Adrenal gland (tissue), 12 donors: ENCODE measurements around the gene C9orf78. TPM values are rescaled to one million over a fixed set of nuclear protein-coding genes. Genes with fewer than 3 reads are reported as not detected.

Experiments used
- DNase-seq, 7 donors: peaks; one replicate each; pipeline ENCODE4 v3.0.0-alpha.2; 2019 to 2020
- H3K27ac ChIP-seq, 5 donors: fragments of 200-600 bp; sonication (generic) in 4 of 5; 1 replicate in 3 of 5; 2 replicates in 2 of 5; pipeline versions ENCODE4 v1.5.1 to v1.8.0; 2016 to 2020; ENCODE audit warnings: mild to moderate bottlenecking in 1 of 5
- H3K27me3 ChIP-seq: fragments of 200-600 bp; 2 replicates; pipeline ENCODE4 v1.8.0; 2021
- H3K36me3 ChIP-seq, 2 donors: fragments of 200-600 bp; replicated peaks in 1 of 2; 1 replicate in 1 of 2; 2 replicates in 1 of 2; pipeline versions ENCODE4 v1.5.1 to v1.8.0; 2018 to 2022
- H3K4me1 ChIP-seq, 2 donors: fragments of 200-600 bp; replicated peaks in 1 of 2; 1 replicate in 1 of 2; 2 replicates in 1 of 2; pipeline versions ENCODE4 v1.5.1 to v1.8.0; 2018 to 2021
- H3K4me3 ChIP-seq, 4 donors: fragments of 200-600 bp; sonication (generic) in 3 of 4; one replicate each; pipeline ENCODE4 v1.5.1; 2016 to 2018
- H3K9me3 ChIP-seq, 3 donors: fragments of 200-600 bp; sonication (generic) in 1 of 3; replicated peaks in 1 of 3; 1 replicate in 2 of 3; 2 replicates in 1 of 3; pipeline versions ENCODE4 v1.5.1 to v1.8.0; 2016 to 2021
- CTCF ChIP-seq, 6 experiments: fragments of 450-650 bp in 4 of 6; fragments of 200-600 bp in 2 of 6; sonication (generic) in 1 of 6; IDR thresholded peaks; 1 replicate in 5 of 6; 2 replicates in 1 of 6; pipeline versions ENCODE4 v1.5.1 to v1.8.0; 2016 to 2021; ENCODE audit warnings: antibody characterized with exemption in 6 of 6, mild to moderate bottlenecking in 2 of 6, moderate library complexity in 1 of 6
- POLR2A ChIP-seq, 2 donors: fragments of 450-650 bp; IDR thresholded peaks; one replicate each; pipeline ENCODE4 v1.6.1; 2017; ENCODE audit warnings: antibody characterized with exemption in 2 of 2, mild to moderate bottlenecking in 2 of 2, moderate library complexity in 1 of 2
- WGBS, 4 donors: extraction: QIAGEN DNeasy Blood & Tissue Kit in 2 of 4; methylation state at CpG; one replicate each; pipeline versions ENCODE4 v1.1.5 to v1.1.7; 2013 to 2017; 5-methylcytosine and 5-hydroxymethylcytosine counted together
- intact Hi-C, 2 donors: fragments of 100-400 bp; cut with DNase I; formaldehyde crosslinking; loops; one replicate each; pipeline versions ENCODE4 v1.14.1 to v1.15.0; 2022 to 2023
- polyA plus RNA-seq, 3 donors: library from polyadenylated mRNA; stranded (reverse); fragments of 200-250 nt in 2 of 3; fragments of 350-450 nt in 1 of 3; fragmentation: Illumina TruSeq in 1 of 3; extraction: RNeasy Lipid Tissue Mini Kit (QIAGEN cat#74804) in 1 of 3; gene quantifications; one replicate each; pipeline ENCODE4 v1.2.3, GENCODE V29; 2013 to 2014
- total RNA-seq, 9 donors: library from RNA; depleted of rRNA in 4 of 9; stranded (reverse); fragments of >200 nt in 4 of 9; fragments of 120-200 nt in 1 of 9; fragmentation: NEBNext Ultra II Directional in 1 of 9; extraction: Animal tissue kit (Norgen Biotek cat#: 25700) in 1 of 9; gene quantifications; one replicate each; pipeline versions ENCODE4 v1.1.0 to v1.2.4, GENCODE V29; 2013 to 2023
- donor health status: healthy with polysubstance abuse.
- donor health status: Bipolar disorder and iron deficiency.
- donor health status: DM: yes; HTN: yes; CAD: no.
- donor health status: DM: no; HTN: no; CAD: no.
- donor health status: DM: no; HTN: no; CAD: no.
- donor health status: DM: yes; HTN: yes; CAD: no.

Gene C9orf78
- total and polyA plus RNA-seq, 12 donors, result 35.6 to 116 (median 43.2) TPM

- no peak for TF ChIP-seq POLR2A (IDR thresholded peaks at IDR 0.05)
- Histone ChIP-seq H3K4me3 (no peak overlapping the region), H3K27ac (no peak overlapping the region), H3K9me3 (no peaks in the 10 kb centered on the region), H3K4me1 (no peaks in the 10 kb centered on the region), H3K27me3 (no peaks in the 10 kb centered on the region), H3K36me3 (peaks cover 0 to 38% of the 10 kb centered on the region in 2 donors)
- intact Hi-C loops, result no loop called here
- 89 to 94% (median 91%) methylated on average over 9 to 24 of the region's 24 CpGs for WGBS, 4 donors
- DNase-seq, result no peak
Observed at GRCh38 chr9:129869585-129870501, 34.8 kb upstream of the C9orf78 start.

DNA sequence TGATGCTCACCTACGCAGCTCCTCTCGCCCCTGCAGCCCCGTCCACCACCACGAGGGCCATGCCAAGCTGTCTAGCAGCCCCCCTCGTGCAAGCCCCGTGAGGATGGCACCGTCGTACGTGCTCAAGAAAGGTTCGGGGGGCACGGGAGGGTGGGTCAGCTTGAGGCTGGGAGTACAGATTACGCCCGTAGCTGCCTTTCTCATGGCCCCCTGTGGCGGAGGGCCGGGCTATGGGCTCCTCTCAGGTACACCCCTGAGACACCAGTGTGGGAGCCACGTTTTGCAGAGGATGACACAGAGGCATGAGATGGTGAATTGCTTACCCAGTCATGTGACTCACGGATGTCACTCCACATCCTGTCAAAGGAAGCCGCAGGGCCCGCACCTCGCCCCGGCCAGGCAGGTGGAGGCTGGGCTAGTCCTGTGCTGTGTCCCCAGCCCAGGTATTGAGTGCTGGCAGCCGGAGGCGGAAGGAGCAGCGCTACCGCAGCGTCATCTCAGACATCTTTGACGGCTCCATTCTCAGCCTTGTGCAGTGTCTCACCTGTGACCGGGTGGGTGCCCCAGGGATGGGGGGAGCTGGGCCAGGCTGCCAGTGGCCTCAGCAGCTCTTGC lies 33.9 kb upstream of the C9orf78 start:
- intact Hi-C loops, result no loop called here
- Histone ChIP-seq H3K36me3 (peaks cover 0 to 30% of the 10 kb centered on the region in 2 donors), H3K4me1 (no peaks in the 10 kb centered on the region), H3K27me3 (no peaks in the 10 kb centered on the region), H3K27ac (no peak overlapping the region), H3K9me3 (no peaks in the 10 kb centered on the region), H3K4me3 (no peak overlapping the region)
- WGBS, 4 donors, result 84 to 95% (median 89%) methylated on average over 10 to 28 of the region's 28 CpGs
- DNase-seq, result peak in 1 of 7 donors; percentile 38
- TF ChIP-seq CTCF (IDR thresholded peaks at IDR 0.05) (no peak), POLR2A (IDR thresholded peaks at IDR 0.05) (no peak)

DNA sequence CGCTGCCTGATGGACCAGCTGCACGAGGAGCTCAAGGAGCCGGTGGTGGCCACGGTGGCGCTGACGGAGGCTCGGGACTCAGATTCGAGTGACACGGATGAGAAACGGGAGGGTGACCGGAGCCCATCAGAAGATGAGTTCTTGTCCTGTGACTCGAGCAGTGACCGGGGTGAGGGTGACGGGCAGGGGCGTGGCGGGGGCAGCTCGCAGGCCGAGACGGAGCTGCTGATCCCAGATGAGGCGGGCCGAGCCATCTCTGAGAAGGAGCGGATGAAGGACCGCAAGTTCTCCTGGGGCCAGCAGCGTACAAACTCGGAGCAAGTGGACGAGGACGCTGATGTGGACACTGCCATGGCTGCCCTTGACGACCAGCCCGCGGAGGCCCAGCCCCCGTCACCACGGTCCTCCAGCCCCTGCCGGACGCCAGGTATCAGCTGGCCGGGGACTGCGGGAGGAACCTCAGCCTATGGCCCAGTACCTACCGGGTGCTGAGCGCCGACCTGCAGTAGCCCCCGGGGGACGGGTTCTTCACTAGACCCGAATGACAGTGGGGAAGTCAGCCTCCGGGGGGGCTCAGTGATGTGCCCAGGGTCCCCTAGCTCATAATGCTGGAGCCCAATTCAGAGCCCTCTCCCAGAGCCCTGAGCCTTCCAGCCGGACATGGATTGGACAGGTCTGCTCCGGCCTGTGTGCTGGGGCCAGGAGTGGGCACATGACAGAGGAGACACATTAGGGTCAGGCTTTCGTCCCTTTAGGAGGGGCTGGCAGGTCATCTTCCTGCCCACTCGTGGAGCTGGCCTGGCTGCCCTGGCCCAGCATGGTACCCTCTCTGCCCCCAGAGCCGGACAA lies 33.2 kb upstream of the C9orf78 start:
- Histone ChIP-seq H3K4me3 (no peak overlapping the region), H3K4me1 (no peaks in the 10 kb centered on the region), H3K36me3 (peaks cover 0 to 27% of the 10 kb centered on the region in 2 donors), H3K9me3 (no peaks in the 10 kb centered on the region), H3K27ac (no peak overlapping the region), H3K27me3 (no peaks in the 10 kb centered on the region)
- WGBS, 4 donors, result 88 to 97% (median 90%) methylated on average over 22 to 48 of the region's 48 CpGs
- no peak for DNase-seq
- intact Hi-C loops, result no loop called here
- TF ChIP-seq CTCF (IDR thresholded peaks at IDR 0.05) (no peak), POLR2A (IDR thresholded peaks at IDR 0.05) (no peak)

DNA sequence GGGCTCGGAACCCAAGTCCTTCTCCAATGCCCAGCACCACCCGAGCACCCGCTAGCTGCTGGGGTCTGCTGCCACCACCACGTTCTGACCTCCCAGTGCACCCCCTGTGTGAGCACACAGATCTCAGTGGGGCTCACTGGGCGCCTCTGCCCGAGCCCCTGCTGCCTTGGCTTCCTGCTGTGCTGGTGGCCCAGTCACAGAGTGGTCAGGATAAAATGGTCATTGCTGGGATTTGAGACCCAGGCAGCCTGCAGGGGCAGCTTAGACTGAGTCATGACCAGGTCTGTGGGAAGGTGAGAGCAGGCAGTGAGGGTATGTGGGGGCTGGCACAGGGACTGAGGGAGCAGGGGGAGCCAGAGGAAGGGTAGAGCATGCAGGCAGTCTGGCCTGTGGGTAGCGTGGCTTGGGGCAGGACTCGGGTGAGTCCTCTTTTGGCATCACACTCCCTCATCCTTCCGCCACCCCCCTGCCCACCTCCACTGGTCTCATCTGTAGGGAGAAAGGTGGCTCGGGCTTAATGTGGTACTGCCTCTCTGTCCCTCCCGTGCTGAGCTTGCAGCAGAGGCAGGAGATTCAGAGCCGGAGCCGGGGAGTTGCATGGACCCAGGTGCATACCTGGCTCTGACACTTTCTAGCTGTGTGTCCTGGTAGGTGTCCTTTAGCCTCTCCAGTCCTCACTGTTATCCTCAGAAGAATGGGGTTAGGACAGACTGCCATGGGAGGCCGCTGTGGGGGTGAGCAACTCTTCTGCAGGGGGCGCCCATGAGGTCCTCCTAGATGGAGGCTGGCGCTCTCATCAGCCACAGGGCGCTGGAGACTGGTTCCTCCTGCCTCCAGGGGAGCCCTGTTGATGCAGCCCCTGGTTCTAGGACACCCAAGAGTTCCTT lies 32.3 kb upstream of the C9orf78 start:
- WGBS, 4 donors, result 73 to 81% (median 78%) methylated on average over 10 to 17 of the region's 17 CpGs
- intact Hi-C loops, result no loop called here
- no peak for TF ChIP-seq CTCF (IDR thresholded peaks at IDR 0.05)
- no peak for TF ChIP-seq POLR2A (IDR thresholded peaks at IDR 0.05)
- H3K4me1 ChIP-seq, result no peaks in the 10 kb centered on the region
- no peaks in the 10 kb centered on the region for H3K27me3 ChIP-seq
- H3K27ac ChIP-seq, result no peak overlapping the region
- H3K36me3 ChIP-seq, result peaks cover 0 to 28% of the 10 kb centered on the region in 2 donors
- no peak for DNase-seq
- H3K9me3 ChIP-seq, result no peaks in the 10 kb centered on the region
- H3K4me3 ChIP-seq, result no peak overlapping the region
